Measurements from ENCODE around the gene LGR6.
A peak's percentile ranks its signal among the peaks of the same experiment; 100 is the strongest.
"Not testable (repeated sequence)": the region's sequence is repeated elsewhere in the genome, so short reads cannot be mapped to it uniquely, and the experiment has no call there.

LGR6 gene

GRCh38 chr1:202230939-202231645 is 37.5 kb downstream of the LGR6 start:
- Histone ChIP-seq H3K4me1 (ENCODE audit: control insufficient read depth, insufficient read depth, low read length, poor library complexity, severe bottlenecking) (no peaks in the 10 kb centered on the region), H3K36me3 (ENCODE audit: control insufficient read depth, insufficient read depth, low read length) (no peaks in the 10 kb centered on the region), H3K9me3 (ENCODE audit: control insufficient read depth, low read length) (no peaks in the 10 kb centered on the region), H3K4me3 (ENCODE audit: insufficient read depth, low read depth, low read length, poor library complexity, severe bottlenecking) (no peak overlapping the region), H3K27ac (ENCODE audit: insufficient read depth, low read length, poor library complexity, severe bottlenecking) (no peak overlapping the region), H3K27me3 (replicated peaks; ENCODE audit: control insufficient read depth, insufficient read depth, low read length, poor library complexity, severe bottlenecking) (no peaks in the 10 kb centered on the region)
- no peak for DNase-seq

DNA sequence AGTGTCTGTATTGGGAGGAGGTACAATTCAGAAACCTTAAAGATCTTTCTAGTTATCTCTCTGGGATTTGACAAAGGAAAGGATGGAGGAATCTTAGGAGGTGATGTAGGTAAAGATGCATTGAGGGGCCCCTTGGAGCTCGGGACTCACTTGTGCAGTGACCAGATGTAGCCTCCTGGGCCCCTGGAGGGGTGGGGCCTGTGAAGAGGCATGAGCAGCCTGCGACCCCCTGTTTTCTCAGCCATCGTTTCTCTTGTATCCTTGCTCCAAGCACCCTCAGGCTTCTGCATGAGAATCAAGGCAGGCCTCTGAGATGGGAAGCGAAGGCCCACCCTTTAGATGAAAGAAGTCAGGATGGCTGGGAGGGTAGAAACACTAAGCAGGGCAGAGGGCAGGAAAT is 39.6 kb downstream of the LGR6 start:
- no peaks in the 10 kb centered on the region for H3K9me3 ChIP-seq (ENCODE audit: control insufficient read depth, low read length)
- no peaks in the 10 kb centered on the region for H3K27me3 ChIP-seq (replicated peaks; ENCODE audit: control insufficient read depth, insufficient read depth, low read length, poor library complexity, severe bottlenecking)

DNA sequence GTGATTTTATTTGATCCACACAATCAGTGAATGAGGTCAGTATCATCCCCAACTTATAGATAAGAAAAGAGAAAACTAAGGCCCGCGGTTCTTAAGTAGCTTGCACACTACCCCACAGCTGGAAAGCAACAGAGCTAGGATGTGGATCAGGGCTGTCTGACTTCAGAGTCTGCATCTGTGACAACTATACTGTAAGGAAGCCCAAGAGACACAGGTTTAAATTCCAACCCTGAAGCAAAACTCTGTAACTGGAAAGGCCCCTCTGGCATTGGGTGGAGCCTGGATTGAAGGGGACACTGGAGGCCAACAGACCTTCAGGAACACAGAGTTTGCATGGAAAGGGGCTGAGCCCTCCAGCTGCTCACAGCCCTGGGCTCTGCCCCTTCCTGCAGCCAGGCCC is 40.2 kb downstream of the LGR6 start:
- no peak for DNase-seq
- no peaks in the 10 kb centered on the region for H3K36me3 ChIP-seq (ENCODE audit: control insufficient read depth, insufficient read depth, low read length)
- no peaks in the 10 kb centered on the region for H3K27me3 ChIP-seq (replicated peaks; ENCODE audit: control insufficient read depth, insufficient read depth, low read length, poor library complexity, severe bottlenecking)
- no peak overlapping the region for H3K4me3 ChIP-seq (ENCODE audit: insufficient read depth, low read depth, low read length, poor library complexity, severe bottlenecking)
- no peaks in the 10 kb centered on the region for H3K9me3 ChIP-seq (ENCODE audit: control insufficient read depth, low read length)
- no peaks in the 10 kb centered on the region for H3K4me1 ChIP-seq (ENCODE audit: control insufficient read depth, insufficient read depth, low read length, poor library complexity, severe bottlenecking)
- H3K27ac ChIP-seq (ENCODE audit: insufficient read depth, low read length, poor library complexity, severe bottlenecking): no peak overlapping the region

More for the DNA sequence above, 39.6 kb downstream of the LGR6 start:
- no peak overlapping the region for H3K27ac ChIP-seq (ENCODE audit: insufficient read depth, low read length, poor library complexity, severe bottlenecking)
- no peak for DNase-seq
- no peaks in the 10 kb centered on the region for H3K4me1 ChIP-seq (ENCODE audit: control insufficient read depth, insufficient read depth, low read length, poor library complexity, severe bottlenecking)
- no peak overlapping the region for H3K4me3 ChIP-seq (ENCODE audit: insufficient read depth, low read depth, low read length, poor library complexity, severe bottlenecking)
- no peaks in the 10 kb centered on the region for H3K36me3 ChIP-seq (ENCODE audit: control insufficient read depth, insufficient read depth, low read length)

DNA sequence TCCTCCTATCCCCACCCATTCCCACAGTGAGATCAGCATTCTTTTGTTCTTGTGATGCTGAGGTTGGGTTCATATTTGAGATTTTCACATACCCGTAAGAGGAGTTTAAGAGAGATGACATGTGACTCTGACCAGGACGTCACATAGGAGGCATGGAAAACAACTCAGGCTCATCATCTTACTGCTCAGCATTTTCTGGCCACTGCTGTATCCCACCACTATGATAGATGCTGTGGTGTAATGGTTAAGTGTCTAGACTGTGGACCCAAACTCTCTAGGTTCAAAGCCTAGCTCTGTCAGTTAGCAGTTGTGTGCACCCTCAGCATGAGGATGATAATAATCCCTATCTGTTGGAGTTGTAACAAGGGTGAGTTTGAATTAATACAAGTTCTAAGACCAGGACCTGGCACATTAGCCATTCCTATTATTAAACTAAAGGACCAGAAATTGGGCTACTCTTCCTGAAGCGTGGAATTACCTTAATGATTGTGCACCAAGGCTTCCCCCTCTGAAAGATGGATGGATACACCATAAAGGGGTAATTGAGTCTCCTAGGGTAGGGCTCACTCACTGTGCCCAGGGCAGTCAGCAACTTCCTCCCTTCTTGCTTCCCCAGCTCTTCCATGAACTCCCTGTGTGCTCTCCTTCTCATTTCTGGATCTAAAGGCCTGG is 40.9 kb downstream of the LGR6 start:
- Histone ChIP-seq H3K27ac (ENCODE audit: insufficient read depth, low read length, poor library complexity, severe bottlenecking) (no peak overlapping the region), H3K4me3 (ENCODE audit: insufficient read depth, low read depth, low read length, poor library complexity, severe bottlenecking) (no peak overlapping the region), H3K4me1 (ENCODE audit: control insufficient read depth, insufficient read depth, low read length, poor library complexity, severe bottlenecking) (no peaks in the 10 kb centered on the region), H3K9me3 (ENCODE audit: control insufficient read depth, low read length) (no peaks in the 10 kb centered on the region), H3K36me3 (ENCODE audit: control insufficient read depth, insufficient read depth, low read length) (no peaks in the 10 kb centered on the region), H3K27me3 (replicated peaks; ENCODE audit: control insufficient read depth, insufficient read depth, low read length, poor library complexity, severe bottlenecking) (no peaks in the 10 kb centered on the region)
- no peak for DNase-seq

GRCh38 chr1:202235003-202235660 is 41.5 kb downstream of the LGR6 start:
- H3K27ac ChIP-seq (ENCODE audit: insufficient read depth, low read length, poor library complexity, severe bottlenecking): no peak overlapping the region
- no peak overlapping the region for H3K4me3 ChIP-seq (ENCODE audit: insufficient read depth, low read depth, low read length, poor library complexity, severe bottlenecking)
- no peaks in the 10 kb centered on the region for H3K4me1 ChIP-seq (ENCODE audit: control insufficient read depth, insufficient read depth, low read length, poor library complexity, severe bottlenecking)
- no peak for DNase-seq
- no peaks in the 10 kb centered on the region for H3K36me3 ChIP-seq (ENCODE audit: control insufficient read depth, insufficient read depth, low read length)
- H3K27me3 ChIP-seq (replicated peaks; ENCODE audit: control insufficient read depth, insufficient read depth, low read length, poor library complexity, severe bottlenecking): no peaks in the 10 kb centered on the region
- H3K9me3 ChIP-seq (ENCODE audit: control insufficient read depth, low read length): no peaks in the 10 kb centered on the region

- Histone ChIP-seq H3K36me3 (ENCODE audit: control insufficient read depth, insufficient read depth, low read length) (no peaks in the 10 kb centered on the region), H3K4me3 (ENCODE audit: insufficient read depth, low read depth, low read length, poor library complexity, severe bottlenecking) (no peak overlapping the region), H3K27me3 (replicated peaks; ENCODE audit: control insufficient read depth, insufficient read depth, low read length, poor library complexity, severe bottlenecking) (no peaks in the 10 kb centered on the region), H3K4me1 (ENCODE audit: control insufficient read depth, insufficient read depth, low read length, poor library complexity, severe bottlenecking) (no peaks in the 10 kb centered on the region), H3K9me3 (ENCODE audit: control insufficient read depth, low read length) (no peaks in the 10 kb centered on the region), H3K27ac (ENCODE audit: insufficient read depth, low read length, poor library complexity, severe bottlenecking) (no peak overlapping the region)
- peak; percentile 30 to 42 (median 31) for DNase-seq
Observed at GRCh38 chr1:202235856-202236837, 42.5 kb downstream of the LGR6 start.

GRCh38 chr1:202237052-202237451 is 43.5 kb downstream of the LGR6 start:
- no peak for DNase-seq
- H3K36me3 ChIP-seq (ENCODE audit: control insufficient read depth, insufficient read depth, low read length): no peaks in the 10 kb centered on the region
- H3K27me3 ChIP-seq (replicated peaks; ENCODE audit: control insufficient read depth, insufficient read depth, low read length, poor library complexity, severe bottlenecking): no peaks in the 10 kb centered on the region
- H3K4me3 ChIP-seq (ENCODE audit: insufficient read depth, low read depth, low read length, poor library complexity, severe bottlenecking): no peak overlapping the region
- H3K27ac ChIP-seq (ENCODE audit: insufficient read depth, low read length, poor library complexity, severe bottlenecking): no peak overlapping the region
- H3K9me3 ChIP-seq (ENCODE audit: control insufficient read depth, low read length): no peaks in the 10 kb centered on the region
- H3K4me1 ChIP-seq (ENCODE audit: control insufficient read depth, insufficient read depth, low read length, poor library complexity, severe bottlenecking): no peaks in the 10 kb centered on the region

DNA sequence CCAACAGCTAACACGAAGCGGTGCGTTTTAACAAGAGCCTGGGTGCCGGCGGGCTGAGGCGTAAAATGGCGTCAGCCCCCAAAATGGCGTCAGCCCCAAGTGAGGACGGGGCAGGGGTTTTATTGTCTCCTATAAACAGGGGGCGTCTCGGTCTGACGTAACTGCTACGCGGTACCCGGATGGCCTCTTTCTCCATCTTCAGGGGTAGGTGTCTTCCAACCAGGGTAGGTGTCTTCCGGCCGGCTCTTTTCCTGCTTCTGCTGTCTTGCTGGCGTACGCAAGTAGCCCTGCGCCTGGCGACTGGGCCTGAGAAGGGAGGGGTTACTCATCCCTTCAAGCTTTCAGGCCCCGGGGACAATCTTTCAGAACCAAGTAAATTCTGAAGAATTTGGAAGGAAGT is 45.3 kb downstream of the LGR6 start:
- no peak overlapping the region for H3K27ac ChIP-seq (ENCODE audit: insufficient read depth, low read length, poor library complexity, severe bottlenecking)
- no peak for DNase-seq
- H3K9me3 ChIP-seq (ENCODE audit: control insufficient read depth, low read length): no peaks in the 10 kb centered on the region
- no peaks in the 10 kb centered on the region for H3K4me1 ChIP-seq (ENCODE audit: control insufficient read depth, insufficient read depth, low read length, poor library complexity, severe bottlenecking)
- no peak overlapping the region for H3K4me3 ChIP-seq (ENCODE audit: insufficient read depth, low read depth, low read length, poor library complexity, severe bottlenecking)
- H3K36me3 ChIP-seq (ENCODE audit: control insufficient read depth, insufficient read depth, low read length): no peaks in the 10 kb centered on the region
- H3K27me3 ChIP-seq (replicated peaks; ENCODE audit: control insufficient read depth, insufficient read depth, low read length, poor library complexity, severe bottlenecking): no peaks in the 10 kb centered on the region

DNA sequence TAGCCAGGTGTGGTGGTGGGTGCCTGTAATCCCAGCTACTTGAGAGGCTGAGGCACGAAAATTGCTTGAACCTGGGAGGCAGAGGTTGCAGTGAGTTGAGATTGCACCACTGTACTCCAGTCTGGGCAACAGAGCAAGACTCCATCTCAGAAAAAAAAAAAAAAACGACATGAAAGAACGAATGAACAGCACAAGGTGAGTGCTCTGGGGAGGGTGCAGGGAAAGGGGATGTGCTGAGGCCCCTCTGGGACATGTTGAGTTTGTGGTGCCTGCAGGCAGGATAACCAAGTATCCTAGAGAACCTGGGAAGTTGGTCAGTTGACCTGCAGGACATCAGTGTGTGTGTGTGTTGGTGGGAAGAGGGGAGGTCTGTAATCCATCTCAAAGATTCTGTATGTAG is 46.6 kb downstream of the LGR6 start:
- H3K27ac ChIP-seq (ENCODE audit: insufficient read depth, low read length, poor library complexity, severe bottlenecking); DNase-seq; H3K4me1 ChIP-seq (ENCODE audit: control insufficient read depth, insufficient read depth, low read length, poor library complexity, severe bottlenecking); H3K36me3 ChIP-seq (ENCODE audit: control insufficient read depth, insufficient read depth, low read length); H3K9me3 ChIP-seq (ENCODE audit: control insufficient read depth, low read length); H3K4me3 ChIP-seq (ENCODE audit: insufficient read depth, low read depth, low read length, poor library complexity, severe bottlenecking); H3K27me3 ChIP-seq (replicated peaks; ENCODE audit: control insufficient read depth, insufficient read depth, low read length, poor library complexity, severe bottlenecking): not testable (repeated sequence)

All from effector memory CD4-positive, alpha-beta T cell (primary cell).